Kidney (tissue), 14 donors: Measurements from ENCODE around the gene ASIP. TPM values are rescaled to one million over a fixed set of nuclear protein-coding genes. Genes with fewer than 3 reads are reported as not detected.

Experiments used
- DNase-seq, 5 donors: peaks; one replicate each; pipeline ENCODE4 v3.0.0-alpha.2; 2013 to 2020
- FAIRE-seq: peaks from 2 replicates; lab custom pipeline; 2012; peaks lifted over from hg19 to GRCh38; lab: Jason Lieb, UNC
- H3K27ac ChIP-seq, 2 donors: one replicate each; pipeline ENCODE4 v1.7.0; 2013; ENCODE audit warnings: low read depth in 2 of 2, low read length in 2 of 2, inconsistent platforms in 1 of 2
- H3K27me3 ChIP-seq: one replicate; pipeline ENCODE4 v1.7.1; 2013; ENCODE audit warnings: low read length, inconsistent platforms; ENCODE audit not compliant: control insufficient read depth, insufficient read depth
- H3K36me3 ChIP-seq, 3 donors: one replicate each; pipeline versions ENCODE4 v1.7.0 to v1.7.1; 2013; ENCODE audit warnings: low read length in 3 of 3, control low read depth in 1 of 3, inconsistent platforms in 1 of 3; ENCODE audit not compliant: insufficient read depth in 3 of 3, control insufficient read depth in 2 of 3
- H3K4me1 ChIP-seq, 3 donors: one replicate each; pipeline versions ENCODE4 v1.7.0 to v1.7.1; 2013; ENCODE audit warnings: low read length in 3 of 3, inconsistent platforms in 1 of 3, low read depth in 1 of 3; ENCODE audit not compliant: control insufficient read depth in 2 of 3, insufficient read depth in 2 of 3
- H3K4me3 ChIP-seq, 3 donors: one replicate each; pipeline versions ENCODE4 v1.7.0 to v1.8.1; 2013; ENCODE audit warnings: low read length in 3 of 3, control low read depth in 1 of 3, inconsistent platforms in 1 of 3
- H3K9ac ChIP-seq, 3 donors: one replicate each; pipeline versions ENCODE4 v1.7.0 to v1.7.1; 2013; ENCODE audit warnings: low read length in 3 of 3, control low read depth in 1 of 3, inconsistent platforms in 1 of 3
- H3K9me3 ChIP-seq, 3 donors: one replicate each; pipeline versions ENCODE4 v1.7.0 to v1.7.1; 2013; ENCODE audit warnings: low read length in 3 of 3, control low read depth in 1 of 3, inconsistent platforms in 1 of 3; ENCODE audit not compliant: control insufficient read depth in 2 of 3, insufficient read depth in 1 of 3
- CTCF ChIP-seq: IDR thresholded peaks from 3 replicates; pipeline ENCODE4 v1.5.1; 2012; ENCODE audit warnings: mild to moderate bottlenecking, moderate library complexity, borderline replicate concordance; ENCODE audit not compliant: insufficient read depth; ENCODE audit errors: extremely low read depth
- intact Hi-C: fragments of 100-400 bp; cut with DNase I; formaldehyde crosslinking; loops from one replicate; pipeline ENCODE4 v1.11.1; 2022
- polyA plus RNA-seq: library from polyadenylated mRNA; stranded (reverse); fragments of 350-450 nt; fragmentation: Illumina TruSeq; extraction: RNeasy Lipid Tissue Mini Kit (QIAGEN cat#74804); gene quantifications from one replicate; pipeline ENCODE4 v1.2.3, GENCODE V29; 2014; ENCODE audit warnings: low read depth, low replicate concordance; ENCODE audit not compliant: insufficient read depth
- total RNA-seq: library from RNA; stranded (reverse); fragmentation: NEBNext Ultra II Directional; extraction: Animal tissue kit (Norgen Biotek cat#: 25700); gene quantifications from one replicate; pipeline ENCODE4 v1.2.1, GENCODE V29; 2021
- donor health status: control.
- donor health status: control.
- donor health status: control.
- donor health status: control.
- donor health status: control.
- donor health status: DM: yes; HTN: yes; CAD: no.
- donor health status: Normal renal cell carcinoma (clear cell type).

ASIP gene
- total and polyA plus RNA-seq, 2 donors from 2014 or later: 0.84 TPM; not detected in 1

- DNase-seq: no peak
- no peak for TF ChIP-seq CTCF
- Histone ChIP-seq H3K4me1 (no peaks in the 10 kb centered on the region), H3K27ac (no peak overlapping the region), H3K9ac (no peak overlapping the region), H3K27me3 (no peaks in the 10 kb centered on the region), H3K36me3 (no peaks in the 10 kb centered on the region), H3K9me3 (peaks cover 0 to 3% (median 2%) of the 10 kb centered on the region in 3 donors), H3K4me3 (no peak overlapping the region)
- intact Hi-C loops: no loop called here
- no peak for FAIRE-seq
Measured at GRCh38 chr20:34233687-34234086, 7.5 kb upstream of the ASIP start.

- intact Hi-C loops: no loop called here
- Histone ChIP-seq H3K27me3 (no peaks in the 10 kb centered on the region), H3K9ac (no peak overlapping the region), H3K27ac (no peak overlapping the region), H3K9me3 (peaks cover 0 to 3% (median 2%) of the 10 kb centered on the region in 3 donors), H3K36me3 (no peaks in the 10 kb centered on the region), H3K4me1 (no peaks in the 10 kb centered on the region), H3K4me3 (no peak overlapping the region)
- FAIRE-seq (no peak), DNase-seq (no peak)
- TF ChIP-seq CTCF: no peak
Measured at GRCh38 chr20:34235875-34236274, 5.3 kb upstream of the ASIP start.

GRCh38 chr20:34237942-34238341 is 3.3 kb upstream of the ASIP start:
- no peak for FAIRE-seq
- intact Hi-C loops: no loop called here

More at GRCh38 chr20:34237942-34238341, 3.3 kb upstream of the ASIP start:
- Histone ChIP-seq H3K4me3 (no peak overlapping the region), H3K9ac (no peak overlapping the region), H3K27me3 (no peaks in the 10 kb centered on the region), H3K9me3 (peaks cover 0 to 3% (median 2%) of the 10 kb centered on the region in 3 donors), H3K27ac (no peak overlapping the region), H3K36me3 (no peaks in the 10 kb centered on the region), H3K4me1 (no peaks in the 10 kb centered on the region)
- DNase-seq: no peak
- no peak for TF ChIP-seq CTCF
